AG09319 (cell line): ENCODE measurements around the gene MYLK.

Experiments
- DNase-seq: peaks from one replicate; pipeline ENCODE4 v3.0.0-alpha.2; 2010; ENCODE audit warnings: low read depth; ENCODE audit errors: extremely low read depth
- CTCF ChIP-seq: IDR thresholded peaks from 2 replicates; pipeline ENCODE4 v1.5.1; 2011; ENCODE audit warnings: low read depth, mild to moderate bottlenecking, inconsistent platforms, low read length, moderate library complexity

The MYLK gene

GRCh38 chr3:123842711-123843110, 41.4 kb downstream of the MYLK start:
- TF ChIP-seq CTCF: no peak
- no peak for DNase-seq

GRCh38 chr3:123841476-123842238, 42.5 kb downstream of the MYLK start:
- no peak for DNase-seq

GRCh38 chr3:123840961-123841360, 43.2 kb downstream of the MYLK start:
- DNase-seq: no peak
- TF ChIP-seq CTCF: no peak

More at GRCh38 chr3:123841476-123842238, 42.5 kb downstream of the MYLK start:
- no peak for TF ChIP-seq CTCF

GRCh38 chr3:123837858-123838257, 46.3 kb downstream of the MYLK start:
- DNase-seq: no peak
- TF ChIP-seq CTCF: no peak

- peak; percentile 41 for DNase-seq
- TF ChIP-seq CTCF: no peak
These were observed 49.5 kb downstream of the MYLK start for GRCh38 chr3:123834631-123835030.

- DNase-seq: no peak
- TF ChIP-seq CTCF: no peak
These were observed 50.7 kb downstream of the MYLK start for GRCh38 chr3:123833398-123833785.

- DNase-seq: no peak
- no peak for TF ChIP-seq CTCF
These were observed 51.3 kb downstream of the MYLK start for GRCh38 chr3:123832692-123833397.
